Lower leg skin (tissue), 4 donors: ENCODE measurements around the gene CAMTA1. TPM values are rescaled to one million over a fixed set of nuclear protein-coding genes. Genes with fewer than 3 reads are reported as not detected.

Experiments used
- DNase-seq, 2 donors: peaks; one replicate each; pipeline ENCODE4 v3.0.0-alpha.2; 2019; ENCODE audit warnings: low spot score in 2 of 2
- H3K4me3 ChIP-seq: fragments of 200-600 bp; sonication (generic); 2 replicates; pipeline ENCODE4 v1.5.1; 2017; ENCODE audit warnings: mild to moderate bottlenecking, low read depth; ENCODE audit not compliant: poor library complexity, severe bottlenecking
- CTCF ChIP-seq, 3 donors: fragments of 450-650 bp; IDR thresholded peaks; one replicate each; pipeline ENCODE4 v1.5.1; 2016; ENCODE audit warnings: antibody characterized with exemption in 3 of 3, mild to moderate bottlenecking in 3 of 3, moderate library complexity in 2 of 3
- POLR2A ChIP-seq, 2 donors: fragments of 450-650 bp; IDR thresholded peaks; one replicate each; pipeline ENCODE4 v1.6.1; 2016 to 2017; ENCODE audit warnings: antibody characterized with exemption in 2 of 2, mild to moderate bottlenecking in 1 of 2, moderate library complexity in 1 of 2
- WGBS, 2 donors: methylation state at CpG; one replicate each; pipeline ENCODE4 v1.1.5; 2018; 5-methylcytosine and 5-hydroxymethylcytosine counted together
- intact Hi-C: fragments of 100-400 bp; cut with DNase I; formaldehyde crosslinking; loops from one replicate; pipeline ENCODE4 v1.15.0; 2023; ENCODE audit warnings: low total_unique reads
- total RNA-seq, 4 donors: library from RNA; depleted of rRNA; stranded (reverse); fragments of >200 nt; gene quantifications; one replicate each; pipeline ENCODE4 v1.1.0, GENCODE V29; 2016

Gene CAMTA1
- total RNA-seq, 4 donors from 2014 or later: 24.4 to 52.3 (median 32.9) TPM

DNA sequence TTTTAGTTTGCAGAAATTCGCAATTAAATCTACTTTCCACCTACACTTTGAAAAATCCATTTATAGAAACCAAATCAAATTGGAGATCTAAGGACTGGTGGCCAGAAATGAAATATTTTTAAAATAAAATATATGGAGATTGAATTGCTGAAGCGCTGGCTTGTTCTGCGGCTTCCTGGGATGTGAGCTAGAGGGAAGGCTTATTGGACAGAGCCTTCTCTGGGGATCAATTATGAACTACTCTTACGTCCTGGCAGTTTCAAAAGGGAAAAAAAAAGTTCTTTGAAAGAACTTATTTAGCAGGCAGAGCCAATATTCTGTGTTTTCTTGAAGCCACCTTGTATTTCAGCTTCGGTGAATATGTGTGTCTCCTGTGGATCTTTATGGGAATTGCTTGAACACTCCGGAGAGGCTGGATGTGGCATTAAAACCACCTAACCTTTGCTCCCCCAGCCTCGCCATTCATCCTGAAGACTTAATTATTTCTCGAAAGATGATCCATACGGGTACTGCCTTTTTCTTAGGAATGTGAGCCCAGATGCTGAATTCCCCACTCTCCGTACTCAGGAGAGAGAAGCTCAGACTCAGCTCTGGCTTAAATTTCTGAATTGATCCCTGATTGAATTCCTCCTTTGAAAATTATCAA lies 506.9 kb downstream of the CAMTA1 start:
- intact Hi-C loops: no loop called here
- DNase-seq: peak in 1 of 2 donors; percentile 1
- TF ChIP-seq POLR2A (IDR thresholded peaks at IDR 0.05): no peak
- TF ChIP-seq CTCF (IDR thresholded peaks at IDR 0.05): no peak
- H3K4me3 ChIP-seq: no peak overlapping the region
- 61 to 65% methylated on average over 10 of the region's 10 CpGs for WGBS, 2 donors

- 72 to 75% methylated on average over 17 of the region's 17 CpGs for WGBS, 2 donors
- intact Hi-C loops: no loop called here
- peak in 1 of 2 donors; percentile 54 for DNase-seq
- no peak for TF ChIP-seq POLR2A (IDR thresholded peaks at IDR 0.05)
- no peak for TF ChIP-seq CTCF (IDR thresholded peaks at IDR 0.05)
- H3K4me3 ChIP-seq: no peak overlapping the region
Observed at GRCh38 chr1:7292714-7293419, 507.6 kb downstream of the CAMTA1 start.

DNA sequence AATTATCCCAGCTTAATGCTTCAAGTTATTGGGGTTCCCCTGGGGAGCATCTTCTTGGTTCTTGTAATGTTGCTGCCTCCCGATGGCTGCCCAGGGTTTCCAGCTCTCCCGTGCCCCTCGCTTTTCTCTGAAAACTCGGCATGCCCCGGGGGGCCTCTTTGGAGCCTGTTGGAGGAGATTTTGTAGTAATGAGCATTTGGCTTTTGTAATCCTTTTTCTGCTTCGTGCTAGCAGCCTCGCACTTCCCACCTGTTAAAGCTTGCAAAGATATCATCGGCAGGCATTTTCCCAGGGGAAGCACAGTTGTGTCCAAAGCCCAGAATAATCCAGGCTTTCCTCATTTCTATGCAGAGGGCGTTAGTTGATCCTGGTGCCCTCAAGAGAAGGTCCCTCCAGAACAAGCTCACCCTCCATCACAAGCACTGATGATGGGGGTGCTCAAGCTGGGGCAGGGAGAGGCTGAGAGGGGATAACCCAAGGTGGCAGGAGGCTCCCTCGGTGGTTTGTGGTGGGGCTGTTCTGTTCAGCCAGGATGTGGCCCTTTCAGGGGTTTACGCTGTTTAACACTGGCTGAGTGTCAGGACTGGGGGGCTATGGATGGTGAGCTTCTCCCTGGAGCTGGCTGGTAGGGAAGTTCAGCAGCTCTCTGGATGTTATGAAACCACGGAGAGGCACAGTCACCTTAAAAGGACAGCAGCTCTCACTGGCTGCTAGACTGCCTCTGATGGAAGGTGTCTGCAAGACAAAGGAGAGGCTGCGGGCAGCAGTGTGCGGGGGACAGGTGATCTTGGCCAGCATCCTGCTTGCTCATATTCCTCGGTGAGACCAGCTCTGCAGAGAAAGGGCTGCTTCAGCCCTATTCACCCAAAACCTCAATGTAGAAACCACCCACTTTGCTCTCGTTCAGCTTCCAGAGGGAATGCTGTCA lies 508.7 kb downstream of the CAMTA1 start:
- H3K4me3 ChIP-seq: no peak overlapping the region
- 57 to 63% methylated on average over 16 of the region's 16 CpGs for WGBS, 2 donors
- intact Hi-C loops: no loop called here
- TF ChIP-seq CTCF (IDR thresholded peaks at IDR 0.05) (no peak), POLR2A (IDR thresholded peaks at IDR 0.05) (no peak)
- peak in 1 of 2 donors; percentile 58 for DNase-seq

- WGBS, 2 donors: 84 to 94% methylated on average over 7 of the region's 7 CpGs
- TF ChIP-seq POLR2A (IDR thresholded peaks at IDR 0.05) (no peak), CTCF (IDR thresholded peaks at IDR 0.05) (no peak)
- intact Hi-C loops: no loop called here
- H3K4me3 ChIP-seq: no peak overlapping the region
- peak in 1 of 2 donors; percentile 32 for DNase-seq
Observed at GRCh38 chr1:7294636-7295035, 509.4 kb downstream of the CAMTA1 start.

DNA sequence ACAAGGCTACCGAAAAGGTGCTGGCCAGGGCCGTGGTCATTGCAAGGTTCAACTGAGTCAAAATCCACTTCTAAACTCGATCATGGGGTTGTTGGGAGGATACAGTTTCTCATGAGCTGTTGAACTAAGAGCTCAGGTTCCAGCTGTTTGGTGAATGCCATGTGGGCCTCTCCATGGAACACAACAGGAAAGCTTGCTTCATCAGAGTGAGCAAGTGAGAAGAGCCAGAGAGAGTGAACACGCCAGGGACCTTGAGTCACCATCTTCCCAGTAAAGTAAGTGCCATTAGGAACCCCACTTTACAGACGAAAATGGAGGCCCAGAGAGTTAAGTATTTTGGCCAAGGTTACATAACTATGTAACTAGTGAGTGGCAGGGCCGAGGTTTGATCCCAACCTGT lies 510.7 kb downstream of the CAMTA1 start:
- H3K4me3 ChIP-seq: peak overlapping the region; percentile 3
- TF ChIP-seq CTCF (IDR thresholded peaks at IDR 0.05) (no peak), POLR2A (IDR thresholded peaks at IDR 0.05) (no peak)
- intact Hi-C loops: no loop called here
- WGBS, 2 donors: 84 to 90% methylated on average over 6 of the region's 6 CpGs
- DNase-seq: peak in 1 of 2 donors; percentile 49
